GM18867 (cell line): ENCODE measurements around the gene ROCK2.
"Not testable (repeated sequence)": the region's sequence is repeated elsewhere in the genome, so short reads cannot be mapped to it uniquely, and the experiment has no call there.

Experiments
- ATAC-seq: cut with Tn5 transposase; IDR thresholded peaks from one replicate; pipeline ENCODE4 v1.9.1; 2021; ENCODE audit warnings: mild to moderate bottlenecking, moderate library complexity; ENCODE audit not compliant: unreplicated experiment

ROCK2 gene

DNA sequence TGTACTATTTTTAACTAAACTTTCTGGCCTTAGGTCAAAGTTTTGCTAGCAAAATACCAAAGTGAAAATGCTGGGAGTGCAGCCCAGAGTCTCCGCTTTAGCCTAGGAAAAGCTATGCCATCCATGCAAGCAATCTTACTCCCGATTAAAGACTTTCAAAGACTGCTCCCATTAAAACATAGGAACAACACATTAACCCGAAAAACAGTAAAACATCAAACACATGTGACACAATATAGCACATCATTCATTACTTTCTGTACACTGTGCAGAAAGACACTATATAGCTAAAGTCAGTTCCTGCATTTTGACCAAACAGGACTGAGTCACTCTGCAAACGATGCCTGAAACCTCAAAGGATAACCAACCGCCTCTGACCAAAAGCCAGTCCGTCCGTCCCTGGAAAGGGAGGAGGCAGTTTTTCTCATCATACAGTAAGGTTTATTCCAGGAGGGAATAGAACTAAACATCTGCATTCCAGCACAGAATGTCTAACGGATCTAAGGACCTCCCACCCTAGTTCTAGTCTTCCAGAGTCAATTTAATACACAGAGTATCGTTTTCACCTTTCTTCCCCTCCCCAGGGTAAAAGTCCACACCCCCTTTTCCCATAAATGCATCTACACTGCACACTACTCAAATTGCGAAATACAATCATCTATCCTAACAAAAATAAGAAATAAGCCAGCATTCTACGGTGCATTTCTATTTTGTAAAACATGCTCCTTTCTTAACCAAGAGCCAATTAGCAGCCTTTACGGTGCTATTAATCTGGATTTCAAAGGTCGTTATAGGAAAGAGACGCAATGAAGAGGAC lies 1.7 kb downstream of the ROCK2 start:
- no peak for ATAC-seq

DNA sequence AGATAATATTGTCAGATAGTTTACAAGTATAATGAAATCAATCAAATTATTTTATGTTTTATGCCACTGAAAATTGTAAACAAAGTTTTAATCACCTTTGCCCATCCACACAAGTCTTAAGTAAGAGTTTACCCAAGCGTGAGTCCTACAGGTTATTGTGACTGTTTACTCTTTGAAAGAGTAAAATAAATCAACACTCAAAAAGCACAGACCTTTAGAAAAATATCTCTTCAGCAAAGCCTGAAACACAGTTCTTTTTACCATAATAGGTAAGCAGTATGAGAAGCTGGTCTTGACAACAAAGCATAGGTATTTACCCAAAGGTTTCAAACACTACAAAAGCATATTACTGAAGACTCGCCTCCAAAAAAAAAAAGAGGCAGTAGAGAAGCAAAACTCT lies 3.7 kb downstream of the ROCK2 start:
- ATAC-seq, result no peak

DNA sequence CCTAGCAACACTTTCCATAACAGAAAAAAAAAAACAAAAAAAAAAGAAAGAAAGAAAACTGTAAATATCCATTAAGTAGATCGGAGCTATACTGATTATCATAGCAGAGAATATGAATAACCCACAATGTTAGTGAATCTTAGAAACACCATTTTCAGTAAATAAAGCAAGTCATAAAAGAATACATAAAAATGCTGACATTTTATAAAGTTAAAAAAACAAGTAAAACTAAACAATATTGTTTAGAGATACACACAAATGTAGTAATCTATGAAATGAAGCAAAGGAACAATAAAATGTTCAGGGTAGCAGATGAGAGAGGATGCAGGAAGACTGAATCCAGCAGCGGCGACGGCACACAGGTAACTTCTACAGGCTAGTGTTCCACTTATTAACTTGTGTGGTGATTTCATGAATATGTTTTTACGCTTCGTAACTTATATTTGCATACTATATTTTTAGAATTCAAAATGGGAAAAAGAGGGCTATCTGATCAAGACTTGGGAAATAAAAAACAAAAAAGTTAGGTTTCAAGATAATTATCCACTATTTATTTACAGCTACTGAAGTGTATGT lies 4.8 kb downstream of the ROCK2 start:
- no peak for ATAC-seq

DNA sequence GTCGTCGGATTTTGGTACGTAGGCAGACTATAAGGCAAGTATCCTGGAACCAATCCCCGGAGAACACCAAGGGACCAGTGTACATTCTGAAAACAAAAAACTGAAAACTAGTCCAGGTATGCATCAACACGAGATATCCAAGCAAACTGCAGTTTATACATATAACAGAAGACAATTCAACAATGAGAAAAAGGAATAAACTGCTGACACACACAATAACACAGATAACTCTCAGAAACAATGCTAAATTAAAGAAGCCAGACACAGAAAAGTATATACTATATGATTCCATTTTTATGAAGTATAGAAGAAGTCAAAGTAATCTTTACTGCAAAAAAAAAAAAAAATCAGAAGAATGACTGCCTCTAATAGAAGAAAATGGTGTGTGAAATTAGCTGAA lies 5.9 kb downstream of the ROCK2 start:
- no peak for ATAC-seq

DNA sequence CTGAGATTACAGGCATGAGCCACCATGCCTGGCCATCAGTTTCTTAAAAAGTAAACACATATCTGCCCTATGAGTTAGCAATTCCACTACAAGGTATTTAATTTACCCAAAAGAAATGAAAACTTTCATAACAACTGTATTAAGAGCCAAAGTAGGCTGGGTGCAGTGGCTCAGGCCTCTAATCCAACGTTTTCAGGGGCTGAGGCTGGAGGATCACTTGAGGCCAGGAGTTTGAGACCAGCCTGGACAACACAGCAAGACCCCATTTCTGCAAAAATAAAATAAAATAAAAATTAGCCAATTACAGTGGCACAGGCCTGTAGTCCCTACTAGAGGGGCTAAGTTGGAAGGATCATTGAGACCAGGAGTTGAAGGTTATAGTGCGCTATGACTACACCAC lies 6.5 kb downstream of the ROCK2 start:
- no peak for ATAC-seq

DNA sequence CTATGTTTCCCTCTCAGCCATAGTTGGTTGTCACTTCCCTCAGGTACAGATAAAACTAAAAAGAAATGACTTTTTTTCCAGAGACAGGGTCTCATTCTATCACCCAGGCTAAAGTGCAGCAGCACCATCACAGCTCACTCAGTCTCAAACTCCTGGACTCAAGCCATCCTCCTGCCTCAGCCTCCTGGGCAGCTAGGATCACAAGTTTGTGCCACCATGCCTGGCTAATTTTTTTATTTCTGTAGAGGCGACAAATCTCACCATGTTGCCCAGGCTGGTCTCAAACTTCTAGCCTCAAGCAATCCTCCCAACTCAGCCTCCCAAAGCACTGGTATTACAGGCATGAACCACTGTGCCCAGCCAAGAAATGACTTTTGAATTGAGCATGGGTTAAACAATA lies 8.2 kb downstream of the ROCK2 start:
- no peak for ATAC-seq

DNA sequence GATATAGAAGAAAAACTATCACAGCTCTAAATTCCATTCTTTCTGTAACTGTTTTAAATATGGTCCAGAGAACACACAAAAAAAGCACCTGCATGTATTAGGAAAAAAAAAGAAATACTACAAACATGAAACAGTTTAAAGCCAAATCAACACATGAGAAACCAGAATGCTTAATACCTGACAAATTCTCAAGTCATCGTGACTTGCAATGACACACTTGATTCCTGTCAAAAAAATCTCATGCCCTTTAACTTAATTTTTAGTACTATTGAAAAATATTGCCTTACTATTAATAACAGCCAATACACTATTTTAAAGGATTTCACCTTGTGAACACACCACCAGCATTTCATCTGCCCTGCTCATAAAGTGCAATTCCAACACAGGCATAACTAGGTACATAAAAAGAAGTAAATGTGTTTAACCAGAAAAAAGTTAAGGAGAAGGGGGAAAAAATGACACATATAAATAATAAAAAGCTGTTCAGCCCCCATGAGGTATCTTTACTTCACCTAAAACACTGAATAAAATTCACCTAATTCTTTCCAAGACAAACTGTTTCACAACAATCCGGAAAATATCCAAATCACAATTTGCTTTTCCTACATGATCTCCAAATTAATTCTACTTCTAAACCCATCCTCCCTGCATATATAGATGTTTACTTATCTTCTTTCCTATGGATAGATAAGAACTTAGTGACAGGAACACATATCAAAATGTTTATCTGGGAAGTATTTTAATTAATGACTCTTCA lies 10.8 kb downstream of the ROCK2 start:
- ATAC-seq, result no peak

DNA sequence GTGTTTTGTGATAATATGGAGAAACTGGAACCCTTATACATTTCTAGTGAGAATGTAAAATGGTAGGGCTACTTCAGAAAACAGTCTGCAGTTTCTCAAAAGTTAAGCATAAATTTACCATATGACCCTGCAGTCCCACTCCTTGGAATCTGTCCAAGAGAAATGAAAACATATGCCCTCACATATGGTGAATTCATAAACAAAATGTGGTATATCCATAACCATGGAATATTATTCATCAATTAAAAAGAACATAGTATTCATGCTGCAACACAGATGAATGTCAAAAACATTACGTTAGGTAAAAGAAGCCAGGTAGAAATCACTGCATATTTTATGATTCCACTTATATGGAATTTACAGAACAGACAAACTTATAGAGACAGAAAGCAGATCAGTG lies 11.8 kb downstream of the ROCK2 start:
- ATAC-seq, result no peak

DNA sequence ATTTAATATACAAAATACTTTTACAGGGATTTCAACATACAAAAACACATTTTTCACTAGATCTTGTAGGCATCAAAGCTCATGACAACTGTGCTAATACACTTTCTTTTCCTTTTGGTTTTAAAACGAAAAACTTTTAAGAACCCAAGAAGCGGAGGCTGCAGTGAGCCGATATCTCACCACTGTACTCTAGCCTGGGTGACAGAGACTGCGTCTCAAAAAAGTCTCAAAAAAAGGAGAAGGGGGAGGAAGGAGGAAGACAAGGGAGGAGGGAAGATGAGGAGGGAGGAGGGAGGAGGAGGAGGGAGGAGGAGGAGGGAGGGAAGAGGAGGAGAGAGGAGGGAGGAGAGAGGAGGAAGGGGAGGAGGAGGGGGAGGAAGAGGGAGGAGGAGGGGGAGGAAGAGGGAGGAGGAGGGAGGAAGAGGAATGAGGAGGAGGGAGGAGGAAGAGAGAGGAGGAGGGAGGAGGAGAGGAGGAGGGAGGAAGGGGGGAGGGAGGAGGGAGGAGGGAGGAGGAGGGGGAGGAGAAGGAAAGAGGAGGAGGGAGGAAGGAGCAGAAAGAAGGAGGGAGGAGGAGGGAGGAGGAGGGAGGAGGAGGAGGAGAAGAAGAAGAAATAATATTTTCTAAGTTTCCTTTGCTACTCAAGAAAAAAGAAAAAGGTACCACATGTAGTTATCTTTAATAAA lies 13.8 kb downstream of the ROCK2 start:
- ATAC-seq, result no peak

DNA sequence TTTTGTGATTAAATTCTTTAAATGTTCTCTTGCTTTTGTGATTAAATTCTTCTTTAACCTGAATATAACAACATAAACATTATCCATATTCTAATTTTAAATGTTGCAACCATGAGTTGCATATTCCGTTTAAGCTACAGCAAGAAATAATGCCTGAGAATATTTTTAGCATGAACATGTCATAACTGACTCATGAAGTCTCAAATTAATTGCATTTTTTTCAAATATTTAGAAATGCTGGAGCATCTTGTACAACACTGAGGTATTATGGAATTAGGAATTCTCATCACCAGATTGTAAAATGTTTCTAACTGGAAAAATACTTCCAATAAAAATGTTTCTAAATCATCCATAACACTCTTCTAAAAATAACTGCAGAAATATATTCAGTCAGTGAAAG lies 14.7 kb downstream of the ROCK2 start:
- ATAC-seq, result no peak

DNA sequence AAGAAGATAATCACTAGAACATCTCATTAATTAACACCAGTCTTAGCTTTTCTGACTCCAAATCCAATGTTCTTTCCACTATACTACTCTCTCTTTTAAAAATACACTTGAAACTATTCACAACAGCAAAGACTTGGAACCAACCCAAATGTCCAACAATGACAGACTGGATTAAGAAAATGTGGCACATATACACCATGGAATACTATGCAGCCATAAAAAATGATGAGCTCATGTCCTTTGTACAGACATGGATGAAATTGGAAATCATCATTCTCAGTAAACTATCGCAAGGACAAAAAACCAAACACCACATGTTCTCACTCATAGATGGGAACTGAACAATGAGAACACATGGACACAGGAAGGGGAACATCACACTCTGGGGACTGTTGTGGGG lies 15.9 kb downstream of the ROCK2 start:
- ATAC-seq, result not testable (repeated sequence)

DNA sequence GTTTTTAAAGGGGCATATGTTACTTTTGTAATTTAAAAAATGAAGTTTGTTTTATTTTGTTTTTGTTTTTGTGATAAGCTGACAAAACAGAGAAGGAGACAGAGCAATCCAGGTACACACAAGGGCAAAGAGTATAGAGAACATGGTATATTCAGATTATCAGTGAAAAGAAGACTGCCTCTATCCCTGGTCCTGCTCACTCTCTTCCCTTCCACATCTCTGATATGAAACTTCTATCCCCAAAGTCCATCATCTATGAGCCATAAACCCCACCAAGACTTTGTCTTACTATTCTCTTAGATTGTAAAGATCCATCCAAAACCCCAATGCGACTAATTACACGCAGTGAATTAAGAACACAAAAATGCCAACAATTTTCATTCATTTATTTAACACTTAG lies 16.6 kb downstream of the ROCK2 start:
- ATAC-seq, result no peak

DNA sequence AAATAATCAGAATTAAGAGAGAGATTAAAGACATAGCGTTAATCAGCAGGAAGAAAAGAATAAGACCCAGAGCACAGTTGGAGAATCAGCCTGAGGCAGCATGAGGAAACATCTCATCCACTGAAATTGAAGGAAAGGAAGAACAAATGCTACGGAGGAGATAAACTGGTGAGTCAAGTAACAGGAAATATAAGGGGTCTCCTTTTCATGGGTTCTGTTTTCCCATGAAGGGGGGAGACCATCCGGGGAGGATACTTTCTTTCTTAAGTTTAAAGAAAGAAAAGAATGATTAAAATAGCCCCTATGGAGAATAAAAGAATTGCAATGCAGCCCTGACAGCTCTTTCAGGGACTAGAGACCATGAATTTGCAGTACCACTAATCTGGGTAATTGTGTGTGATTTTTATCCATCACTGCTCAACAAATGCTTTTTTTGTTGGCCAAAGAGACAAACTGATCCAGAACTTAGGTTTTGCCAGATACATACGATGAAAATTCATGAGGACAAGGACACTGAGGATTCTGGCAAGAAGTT lies 17.7 kb downstream of the ROCK2 start:
- ATAC-seq, result no peak

DNA sequence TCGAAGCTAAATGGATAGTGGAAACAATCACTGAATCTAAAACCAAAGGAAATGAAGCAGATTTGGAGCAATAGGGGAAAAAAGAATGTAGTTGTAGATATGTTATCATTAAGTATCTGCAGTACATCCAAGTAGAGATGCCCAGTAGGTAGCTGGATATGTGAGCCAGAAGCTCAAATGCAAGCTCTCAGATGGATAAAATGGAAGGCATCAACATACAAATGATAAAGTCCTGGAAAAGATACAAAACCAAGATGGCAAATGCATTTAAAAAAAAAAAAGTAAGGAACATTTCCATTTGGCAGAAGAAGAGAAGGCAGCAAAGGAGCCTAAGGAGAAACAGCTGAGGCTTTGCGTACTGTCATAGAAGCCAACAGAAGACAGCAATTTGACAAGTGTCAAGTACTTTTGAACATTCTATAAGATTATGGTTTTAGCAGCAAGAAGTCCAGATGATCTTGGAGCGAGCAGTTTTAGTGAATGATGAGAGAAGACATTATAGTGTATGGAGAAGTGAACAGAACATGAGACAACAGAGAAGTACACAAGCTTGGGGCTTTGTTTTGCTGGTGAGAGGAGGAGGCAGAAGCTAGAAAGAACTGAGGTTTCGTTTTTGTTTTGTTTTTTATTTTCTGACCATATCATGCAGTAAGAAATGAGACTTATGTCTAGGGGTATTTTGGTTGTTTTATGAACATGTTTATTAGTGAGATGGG lies 18.3 kb downstream of the ROCK2 start:
- ATAC-seq, result no peak

DNA sequence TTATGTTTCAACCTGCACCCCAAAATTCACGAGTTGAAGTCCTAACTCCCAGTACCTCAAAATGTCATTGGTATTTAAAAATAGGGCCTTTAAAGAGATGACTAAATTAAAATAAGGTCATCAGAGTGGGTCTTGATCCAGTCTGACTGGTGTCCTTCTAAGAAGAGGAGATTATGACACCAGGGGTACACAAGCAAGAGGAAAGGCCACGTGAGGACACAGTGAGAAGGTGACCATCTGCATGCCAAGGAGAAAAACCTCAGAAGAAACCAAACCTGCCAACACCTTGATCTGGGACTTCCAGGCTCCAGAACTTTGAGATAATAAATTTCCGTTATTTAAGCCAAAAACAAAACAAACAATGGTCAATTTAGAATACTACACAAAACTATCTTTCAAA lies 22.6 kb downstream of the ROCK2 start:
- ATAC-seq, result no peak

DNA sequence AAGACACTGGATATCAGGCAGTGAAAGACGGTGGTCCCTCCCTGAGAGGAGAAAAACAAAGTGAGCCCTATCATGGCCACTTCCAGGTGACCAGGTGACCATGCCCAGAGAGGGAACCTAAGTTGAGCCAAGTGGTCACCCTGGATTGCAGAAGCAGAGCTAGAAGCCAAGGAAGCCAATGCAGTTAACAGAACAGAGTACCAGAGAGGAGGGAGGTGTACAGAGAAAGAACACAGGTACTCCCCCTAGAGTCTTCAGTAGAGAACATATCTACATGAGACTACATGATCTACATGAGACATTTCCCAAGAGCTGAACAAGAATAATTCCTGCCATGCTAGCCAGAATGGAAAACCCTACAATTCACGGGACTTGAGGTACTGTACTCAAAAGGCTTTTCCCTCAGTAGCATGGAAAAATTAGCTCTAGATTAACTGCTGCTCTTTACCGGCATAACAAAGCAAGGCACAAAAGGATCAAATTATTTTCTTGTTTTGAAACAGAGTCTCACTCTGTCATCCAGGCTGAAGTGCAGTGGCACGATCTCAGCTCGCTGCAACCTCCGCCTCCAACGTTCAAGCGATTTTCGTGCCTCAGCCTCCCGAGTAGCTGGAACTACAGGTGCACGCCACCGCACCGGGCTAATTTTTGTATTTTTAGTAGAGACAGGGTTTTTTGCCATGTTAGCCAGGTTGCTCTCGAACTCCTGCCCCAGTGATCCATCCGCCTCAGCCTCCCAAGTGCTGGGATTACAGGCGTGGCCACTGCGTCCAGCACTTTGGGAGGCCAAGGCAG lies 23.5 kb downstream of the ROCK2 start:
- ATAC-seq, result no peak

DNA sequence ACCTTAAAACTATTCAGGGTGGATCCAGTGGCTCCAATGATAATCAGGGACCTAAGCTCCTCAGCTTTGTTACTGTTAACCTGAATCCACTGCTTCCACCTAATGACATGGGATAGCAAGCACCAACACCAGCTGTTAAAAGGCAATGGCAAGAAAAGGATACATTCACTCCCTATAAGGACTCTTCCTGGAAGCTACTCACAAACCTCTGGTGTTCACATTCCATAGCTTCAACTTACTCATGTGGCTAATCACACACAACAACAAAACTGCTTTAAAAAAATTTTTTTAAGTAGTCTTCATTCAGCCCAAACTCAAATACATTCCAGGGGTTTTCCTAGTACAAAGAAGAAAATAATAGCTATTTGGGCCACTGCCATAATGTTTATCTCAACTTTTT lies 24.5 kb downstream of the ROCK2 start:
- no peak for ATAC-seq

DNA sequence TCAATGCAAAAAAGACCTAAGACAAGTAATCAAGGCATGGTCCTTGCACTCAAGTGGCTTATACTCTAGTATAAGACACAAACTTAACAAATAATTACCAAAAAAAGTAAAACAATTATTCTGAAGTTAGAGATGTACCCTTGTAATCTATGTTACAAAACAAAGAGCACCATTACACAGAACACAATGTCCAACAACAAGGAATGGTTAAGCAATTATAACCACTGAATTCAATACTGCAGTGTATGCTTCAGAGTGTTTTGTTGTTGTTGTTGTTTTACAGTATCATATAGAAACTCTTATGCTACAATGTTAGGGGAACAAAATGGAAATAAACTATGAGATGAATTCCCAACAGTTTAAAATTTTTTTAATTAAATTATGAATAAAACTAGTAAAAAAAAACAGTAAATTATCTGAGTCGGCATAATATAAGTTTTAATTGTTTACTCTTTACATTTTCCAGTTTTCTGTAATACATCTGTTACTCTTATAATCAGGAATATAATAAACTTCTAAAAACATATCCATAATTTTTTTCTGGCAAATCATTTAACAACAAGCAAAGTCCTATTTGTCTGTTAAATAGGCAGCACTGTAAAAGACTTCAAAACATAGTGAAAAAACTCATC lies 29.2 kb downstream of the ROCK2 start:
- no peak for ATAC-seq

DNA sequence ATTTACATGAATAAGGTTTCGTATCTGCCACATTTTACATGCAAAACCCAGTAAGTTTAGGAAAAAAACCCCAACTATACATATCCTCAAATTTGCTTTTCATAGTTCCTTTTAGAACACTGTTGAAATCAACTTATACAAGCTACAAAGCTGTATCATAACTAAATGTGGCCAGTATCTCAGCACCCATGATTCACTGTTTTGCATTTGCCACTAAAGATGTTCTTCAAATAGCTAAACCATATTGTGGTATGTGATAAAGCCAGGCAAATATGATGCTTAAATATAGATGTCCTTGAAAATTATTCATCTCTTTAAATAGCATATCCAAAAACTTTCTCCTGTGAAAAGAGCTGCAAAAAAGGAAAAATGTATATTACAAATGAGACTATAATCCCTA lies 29.9 kb downstream of the ROCK2 start:
- no peak for ATAC-seq
